Embryonic facial prominence (tissue), 1 donor: Measurements from ENCODE around the gene TCIRG1.

Experiments used
- DNase-seq: peaks from one replicate; pipeline ENCODE4 v3.0.0-alpha.2; 2016; ENCODE audit errors: extremely low spot score

The TCIRG1 gene

GRCh38 chr11:68017980-68018729 lies 20.7 kb upstream of the TCIRG1 start:
- no peak for DNase-seq

GRCh38 chr11:68018730-68019190 lies 20.1 kb upstream of the TCIRG1 start:
- no peak for DNase-seq

GRCh38 chr11:68019486-68019885 lies 19.3 kb upstream of the TCIRG1 start:
- no peak for DNase-seq

DNA sequence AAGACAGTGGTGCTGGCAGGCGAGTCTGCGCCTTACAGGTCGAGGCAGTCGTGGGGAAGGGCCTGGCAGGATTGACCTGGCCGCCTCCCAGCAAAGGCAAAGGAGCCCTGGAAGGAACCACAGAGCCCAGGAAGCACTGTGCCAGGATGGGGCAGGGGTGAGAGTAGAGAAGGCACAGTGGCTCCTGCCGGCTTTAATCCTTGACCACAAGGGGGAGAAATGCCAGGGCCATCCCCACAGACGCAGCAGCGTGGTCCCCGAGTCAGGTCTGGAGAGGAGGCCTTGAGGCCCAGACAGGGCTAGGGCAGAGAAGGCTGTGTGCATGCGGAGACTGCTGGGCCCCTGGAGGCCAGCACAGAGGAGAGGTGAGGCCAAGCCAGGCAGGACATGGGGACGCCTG lies 18.2 kb upstream of the TCIRG1 start:
- no peak for DNase-seq

DNA sequence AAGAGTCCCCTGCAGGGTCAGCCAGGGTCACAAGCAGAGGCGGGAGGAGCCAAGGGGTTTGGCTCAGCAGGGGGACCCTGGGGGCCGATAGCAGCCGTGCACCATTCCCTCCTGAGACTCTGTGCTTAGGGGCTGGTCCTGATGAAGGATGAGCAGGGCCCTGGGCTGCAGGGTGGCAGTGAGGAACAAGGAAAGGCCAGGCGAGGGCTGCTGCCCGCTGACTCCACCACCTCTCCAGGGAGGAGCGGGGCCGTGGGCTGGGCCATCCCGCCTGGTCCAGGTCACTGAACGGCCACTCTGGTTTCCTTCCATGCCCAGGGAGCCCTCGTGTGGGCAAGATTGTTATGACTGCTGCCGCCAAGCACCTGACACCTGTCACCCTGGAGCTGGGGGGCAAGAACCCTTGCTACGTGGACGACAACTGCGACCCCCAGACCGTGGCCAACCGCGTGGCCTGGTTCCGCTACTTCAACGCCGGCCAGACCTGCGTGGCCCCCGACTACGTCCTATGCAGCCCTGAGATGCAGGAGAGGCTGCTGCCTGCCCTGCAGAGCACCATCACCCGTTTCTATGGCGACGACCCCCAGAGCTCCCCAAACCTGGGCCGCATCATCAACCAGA lies 17.5 kb upstream of the TCIRG1 start:
- DNase-seq, result no peak

DNA sequence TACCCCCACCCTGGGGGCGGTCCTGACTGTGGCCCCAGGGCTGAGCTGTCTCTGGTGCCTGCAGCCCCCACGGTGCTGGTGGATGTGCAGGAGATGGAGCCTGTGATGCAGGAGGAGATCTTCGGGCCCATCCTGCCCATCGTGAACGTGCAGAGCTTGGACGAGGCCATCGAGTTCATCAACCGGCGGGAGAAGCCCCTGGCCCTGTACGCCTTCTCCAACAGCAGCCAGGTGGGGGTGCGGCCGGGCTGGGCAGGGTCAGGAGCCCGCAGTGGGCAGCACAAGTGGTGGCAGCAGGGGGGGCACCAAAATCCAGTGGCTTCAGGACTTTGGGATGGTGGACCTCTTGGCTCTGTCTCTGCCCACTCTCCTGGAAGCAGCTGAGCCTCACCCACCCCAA lies 16.3 kb upstream of the TCIRG1 start:
- DNase-seq, result no peak

- DNase-seq, result no peak
Observed at GRCh38 chr11:68024508-68024907, 14.3 kb upstream of the TCIRG1 start.

DNA sequence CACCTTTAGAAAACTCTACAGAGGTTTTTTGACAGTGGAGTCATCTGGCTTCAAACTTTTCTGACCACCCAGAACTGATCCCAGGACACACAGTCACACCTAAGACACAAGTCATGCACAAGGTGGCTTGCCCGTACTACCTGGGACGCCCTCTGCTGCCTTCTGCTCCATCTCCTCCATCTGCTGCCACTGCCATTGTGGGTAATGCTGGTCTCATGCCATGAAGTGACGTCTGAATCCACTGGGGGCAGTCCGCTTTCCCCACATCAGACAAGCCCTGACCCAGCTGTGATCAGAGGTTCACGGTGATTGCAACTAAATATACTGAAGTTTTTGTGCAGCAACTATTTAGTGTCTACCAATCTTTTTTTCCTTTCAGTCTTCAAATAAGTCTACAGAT lies 13.8 kb upstream of the TCIRG1 start:
- no peak for DNase-seq

DNA sequence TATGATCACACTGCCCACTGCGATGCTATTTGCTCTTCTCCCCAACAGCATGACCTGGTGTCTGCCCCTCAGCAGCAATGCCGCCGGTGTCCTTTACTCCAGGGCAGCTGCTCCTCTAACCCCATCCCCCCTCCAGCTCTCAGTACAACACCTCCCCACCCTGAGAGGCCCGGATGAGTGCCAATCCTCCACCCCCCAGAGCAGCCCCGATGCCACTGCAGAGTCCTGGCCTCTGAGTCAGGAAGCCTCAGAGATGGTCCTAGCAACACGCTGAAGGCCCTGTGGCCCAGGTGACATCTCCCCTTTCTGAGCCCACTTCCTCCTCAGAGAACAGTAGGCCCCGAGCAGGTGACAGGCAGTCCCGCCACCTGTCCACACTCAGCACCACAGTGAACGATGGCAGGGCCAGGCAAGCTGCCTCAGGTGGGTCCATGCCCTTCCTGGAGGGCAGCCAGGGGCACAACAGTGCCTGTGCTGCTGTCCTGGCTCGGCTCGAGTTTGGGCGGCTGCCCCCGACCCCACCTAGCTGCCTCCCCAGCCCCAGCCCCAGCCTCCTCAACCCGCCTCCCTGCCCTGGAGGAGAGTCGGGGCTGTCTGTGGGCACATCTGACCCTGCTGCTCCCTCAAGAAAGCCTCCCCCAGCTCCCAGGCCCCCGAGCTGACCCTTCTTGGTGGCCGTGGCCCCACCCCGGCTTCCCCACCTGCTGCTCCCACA lies 12.3 kb upstream of the TCIRG1 start:
- DNase-seq, result no peak

DNA sequence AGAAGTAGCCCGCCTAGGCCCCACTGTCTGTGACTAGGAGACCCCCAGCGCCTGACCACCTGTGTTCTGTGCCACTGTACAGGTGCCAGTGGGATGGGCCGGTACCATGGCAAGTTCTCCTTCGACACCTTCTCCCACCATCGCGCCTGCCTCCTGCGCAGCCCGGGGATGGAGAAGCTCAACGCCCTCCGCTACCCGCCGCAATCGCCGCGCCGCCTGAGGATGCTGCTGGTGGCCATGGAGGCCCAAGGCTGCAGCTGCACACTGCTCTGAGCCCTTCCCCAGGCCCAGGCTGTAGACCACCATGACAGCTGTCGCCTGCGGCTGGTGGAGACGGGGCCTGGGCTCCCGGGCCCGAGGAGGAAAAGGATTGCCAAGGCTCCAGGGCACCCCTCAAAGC lies 11.2 kb upstream of the TCIRG1 start:
- DNase-seq, result no peak

- DNase-seq, result no peak
Observed at GRCh38 chr11:68028802-68029545, 9.9 kb upstream of the TCIRG1 start.

GRCh38 chr11:68030318-68031143 lies 8.3 kb upstream of the TCIRG1 start, which contains the start of gene NDUFS8:
Gene NDUFS8 (plus strand): TSS chr11:68030681. CDS start chr11:68032152, 1,471 bp downstream.
- DNase-seq, result peak; percentile 99

GRCh38 chr11:68031144-68031464 lies 7.7 kb upstream of the TCIRG1 start:
- no peak for DNase-seq

GRCh38 chr11:68032003-68032402 lies 6.8 kb upstream of the TCIRG1 start:
- no peak for DNase-seq

DNA sequence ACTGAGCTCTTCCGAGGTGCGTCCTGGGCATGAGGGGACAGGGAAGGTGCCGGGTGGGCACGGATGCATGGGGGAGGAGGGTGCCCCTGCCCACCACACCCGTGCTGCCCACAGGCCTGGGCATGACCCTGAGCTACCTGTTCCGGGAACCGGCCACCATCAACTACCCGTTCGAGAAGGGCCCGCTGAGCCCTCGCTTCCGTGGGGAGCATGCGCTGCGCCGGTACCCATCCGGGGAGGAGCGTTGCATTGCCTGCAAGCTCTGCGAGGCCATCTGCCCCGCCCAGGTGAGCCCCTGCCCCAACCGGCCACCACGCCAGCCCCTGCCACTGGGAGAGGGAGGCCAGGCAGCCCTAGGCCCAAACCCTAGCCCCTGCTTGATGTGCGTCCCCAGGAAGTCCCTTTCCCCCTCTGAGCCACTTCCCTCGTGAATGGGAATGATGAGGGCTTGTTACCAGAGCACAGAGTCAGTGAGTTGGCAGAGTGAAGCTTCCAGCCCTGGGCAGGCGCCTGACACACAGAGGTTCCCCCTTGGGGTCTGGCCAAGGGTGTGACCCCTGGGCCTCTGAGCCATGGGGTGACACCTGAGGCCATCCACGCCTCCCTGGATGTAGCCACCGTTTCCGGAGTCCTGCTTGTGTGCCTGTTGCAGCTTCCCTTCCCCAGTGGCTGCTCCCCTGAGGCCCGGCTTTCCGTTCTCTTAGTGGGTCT lies 5.7 kb upstream of the TCIRG1 start:
- no peak for DNase-seq

GRCh38 chr11:68033708-68034045 lies 5.1 kb upstream of the TCIRG1 start:
- DNase-seq, result no peak

GRCh38 chr11:68035266-68035876 lies 3.5 kb upstream of the TCIRG1 start:
- no peak for DNase-seq

GRCh38 chr11:68036141-68036716 lies 2.6 kb upstream of the TCIRG1 start:
- no peak for DNase-seq

DNA sequence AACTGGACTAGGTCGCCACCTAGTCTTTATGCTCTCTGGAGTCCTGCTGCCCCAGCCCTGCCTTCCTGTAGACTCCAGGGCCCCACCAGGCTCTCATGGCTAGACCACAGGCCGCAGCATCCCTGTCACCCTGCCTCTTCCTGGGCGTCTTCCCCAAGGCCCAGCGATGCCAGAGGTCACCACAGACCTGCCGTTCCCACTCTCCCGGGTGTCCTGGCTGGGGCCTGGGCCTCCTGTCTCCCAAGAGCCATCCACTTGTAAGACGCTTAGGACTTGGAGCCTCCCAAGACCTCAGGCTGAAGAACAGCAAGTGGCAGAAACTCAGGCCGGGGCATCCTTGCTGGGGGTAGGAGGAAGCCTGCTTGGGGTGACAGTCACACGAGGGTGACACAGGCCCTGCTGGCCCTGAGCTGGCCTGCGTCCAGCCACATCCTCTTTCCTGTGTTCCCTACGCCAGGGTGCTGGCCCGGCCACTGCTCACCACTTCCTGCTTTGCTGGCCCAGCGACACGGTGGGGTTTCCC lies 2.0 kb upstream of the TCIRG1 start:
- DNase-seq, result no peak
